Muscle of leg (tissue), 11 donors: ENCODE measurements around the gene SLC27A3. TPM values are rescaled to one million over a fixed set of nuclear protein-coding genes. Genes with fewer than 3 reads are reported as not detected.
A peak's percentile ranks its signal among the peaks of the same experiment; 100 is the strongest.

ENCODE experiments used
- DNase-seq: peaks from one replicate; pipeline ENCODE4 v3.0.0; 2013
- H3K27ac ChIP-seq: one replicate; pipeline ENCODE4 v1.5.1; 2013; ENCODE audit warnings: mild to moderate bottlenecking, low read length, control low read depth
- H3K27me3 ChIP-seq: one replicate; pipeline ENCODE4 v1.6.1; 2013; ENCODE audit warnings: low read length; ENCODE audit not compliant: control insufficient read depth, insufficient read depth
- H3K36me3 ChIP-seq: one replicate; pipeline ENCODE4 v1.6.1; 2013; ENCODE audit warnings: low read length; ENCODE audit not compliant: control insufficient read depth, insufficient read depth
- H3K4me1 ChIP-seq: one replicate; pipeline ENCODE4 v1.6.1; 2013; ENCODE audit warnings: low read length; ENCODE audit not compliant: control insufficient read depth, insufficient read depth
- H3K4me3 ChIP-seq: one replicate; pipeline ENCODE4 v1.5.1; 2013; ENCODE audit warnings: low read length, control low read depth
- H3K9me3 ChIP-seq: replicated peaks from 2 replicates; pipeline ENCODE4 v1.6.1; 2013; ENCODE audit warnings: low read depth, low read length; ENCODE audit not compliant: control insufficient read depth
- WGBS: methylation state at CpG from one replicate; pipeline ENCODE4 v1.1.5; 2013; ENCODE audit warnings: missing lambda C conversion rate; ENCODE audit not compliant: insufficient coverage; 5-methylcytosine and 5-hydroxymethylcytosine counted together
- polyA plus RNA-seq, 8 donors: library from polyadenylated mRNA; unstranded; fragments of 120-200 nt; gene quantifications; one replicate each; pipeline versions ENCODE4 v1.2.1 to v1.2.3, GENCODE V29; 2013; ENCODE audit warnings: inconsistent platforms in 1 of 8, low replicate concordance in 1 of 8; ENCODE audit not compliant: insufficient read length in 8 of 8, insufficient read depth in 1 of 8
- total RNA-seq: library from RNA; stranded (reverse); fragments of 120-200 nt; gene quantifications from one replicate; pipeline ENCODE4 v1.2.4, GENCODE V29; 2013

Gene SLC27A3
- total and polyA plus RNA-seq, 9 donors: 17.7 to 32.7 (median 25.9) TPM

DNA sequence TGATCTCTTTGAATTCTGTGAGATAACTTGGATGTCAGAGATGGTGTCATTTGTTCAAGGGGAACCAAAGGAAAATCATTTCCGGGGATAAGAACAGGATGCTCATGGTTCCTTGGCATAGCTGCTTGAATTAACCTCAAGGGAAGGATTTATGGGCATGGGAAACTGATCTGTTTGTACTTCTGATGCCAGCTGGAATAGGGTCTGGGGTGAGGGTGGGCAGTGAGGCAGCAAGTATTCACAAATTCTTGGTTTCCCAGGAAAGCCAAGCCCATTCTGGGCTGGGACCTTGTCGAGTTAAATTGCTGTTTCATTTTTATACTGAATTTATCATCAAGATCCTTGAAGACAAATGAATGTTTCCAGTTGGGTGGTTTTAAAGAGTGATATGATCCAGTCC, 33.2 kb upstream of the SLC27A3 start:
- no peaks in the 10 kb centered on the region for H3K9me3 ChIP-seq
- WGBS: 67% methylated on average over 1 of the region's 2 CpGs
- H3K4me3 ChIP-seq: no peak overlapping the region
- peaks cover 50% of the 10 kb centered on the region for H3K36me3 ChIP-seq
- no peak overlapping the region for H3K27ac ChIP-seq
- H3K27me3 ChIP-seq: no peaks in the 10 kb centered on the region
- no peaks in the 10 kb centered on the region for H3K4me1 ChIP-seq
- DNase-seq: no peak

DNA sequence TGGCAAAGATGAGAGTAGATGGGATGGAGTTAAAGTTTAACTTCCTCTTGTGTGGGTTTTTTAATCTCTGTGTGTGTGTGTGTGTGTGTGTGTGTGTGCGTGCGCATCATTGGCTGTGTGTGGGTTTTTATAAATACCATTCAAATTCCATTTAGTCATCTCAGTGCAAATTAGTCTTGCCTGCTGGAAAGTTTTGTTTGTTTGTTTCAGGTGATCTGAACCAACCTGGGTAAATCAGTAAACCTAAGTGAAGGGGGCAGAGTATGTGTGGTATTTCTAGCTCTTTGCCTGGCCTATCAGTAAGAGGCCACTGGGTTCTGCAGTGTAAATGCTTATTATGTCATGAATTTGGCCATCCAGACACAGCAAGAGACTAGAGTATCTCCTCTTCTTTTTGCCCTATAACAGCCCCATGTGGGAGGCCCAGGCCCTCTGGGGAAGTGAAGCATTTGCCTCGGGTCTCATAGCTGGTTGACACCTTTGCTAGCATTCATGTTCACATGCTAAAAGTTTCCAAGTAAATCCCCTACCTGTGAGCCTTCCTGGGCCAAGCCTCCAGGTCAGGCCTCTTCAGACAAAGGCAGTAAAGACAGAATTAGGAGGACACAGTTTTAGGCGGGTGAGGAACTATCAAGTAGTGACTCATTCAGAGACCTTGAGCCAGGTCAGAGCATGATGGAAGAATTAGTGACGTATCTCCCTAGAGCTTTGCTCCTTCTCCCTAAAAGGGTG, 32.6 kb upstream of the SLC27A3 start:
- Histone ChIP-seq H3K27me3 (no peaks in the 10 kb centered on the region), H3K4me1 (no peaks in the 10 kb centered on the region), H3K9me3 (no peaks in the 10 kb centered on the region), H3K4me3 (no peak overlapping the region), H3K27ac (no peak overlapping the region), H3K36me3 (peaks cover 56% of the 10 kb centered on the region)
- no CpG with 5 or more reads among the region's 5 CpGs for WGBS
- no peak for DNase-seq

DNA sequence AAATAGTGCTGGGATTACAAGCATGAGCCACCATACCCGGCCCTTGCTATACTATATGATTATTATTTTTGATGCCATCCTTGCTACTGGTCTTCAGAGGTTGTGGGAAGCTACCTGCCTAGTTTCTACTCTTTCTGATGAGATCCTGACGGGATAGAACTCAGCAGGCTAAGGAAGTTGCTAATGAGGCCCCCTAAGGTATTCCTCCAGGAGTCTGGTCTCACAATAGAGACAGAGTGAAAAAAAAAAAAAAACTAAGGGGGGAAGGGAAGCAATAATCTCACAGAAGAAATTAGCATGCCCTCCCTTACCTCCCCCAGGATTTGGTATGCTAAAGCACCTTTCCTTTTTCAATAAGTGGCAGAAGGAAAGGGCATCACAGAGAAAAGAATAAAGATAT, 29.8 kb upstream of the SLC27A3 start:
- H3K27me3 ChIP-seq: no peaks in the 10 kb centered on the region
- 80% methylated on average over 1 of the region's 2 CpGs for WGBS
- H3K36me3 ChIP-seq: peaks cover 78% of the 10 kb centered on the region
- DNase-seq: no peak
- no peak overlapping the region for H3K4me3 ChIP-seq
- H3K9me3 ChIP-seq: no peaks in the 10 kb centered on the region
- H3K4me1 ChIP-seq: no peaks in the 10 kb centered on the region
- no peak overlapping the region for H3K27ac ChIP-seq

DNA sequence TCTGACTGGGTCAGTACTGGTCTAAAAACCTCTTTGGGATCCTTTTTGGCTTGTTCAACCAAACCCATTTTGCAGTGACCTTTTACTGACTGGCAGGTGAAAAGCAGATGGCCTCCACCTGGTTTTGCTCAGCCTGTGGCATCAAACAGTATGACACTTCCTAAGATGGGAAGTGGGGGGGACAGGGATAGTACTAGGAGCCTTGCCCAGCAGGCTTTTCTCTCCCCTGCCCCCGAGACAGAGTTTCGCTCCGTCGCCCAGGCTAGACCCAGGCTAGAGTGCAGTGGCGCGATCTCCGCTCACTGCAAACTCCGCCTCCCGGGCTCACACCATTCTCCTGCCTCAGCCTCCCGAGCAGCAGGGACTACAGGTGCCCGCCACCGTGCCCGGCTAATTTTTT, 29.0 kb upstream of the SLC27A3 start:
- no peak for DNase-seq
- no peaks in the 10 kb centered on the region for H3K27me3 ChIP-seq
- no peak overlapping the region for H3K27ac ChIP-seq
- WGBS: 100% methylated on average over 3 of the region's 13 CpGs
- H3K4me1 ChIP-seq: peaks cover 2% of the 10 kb centered on the region
- H3K4me3 ChIP-seq: no peak overlapping the region
- no peaks in the 10 kb centered on the region for H3K9me3 ChIP-seq
- peaks cover 78% of the 10 kb centered on the region for H3K36me3 ChIP-seq

DNA sequence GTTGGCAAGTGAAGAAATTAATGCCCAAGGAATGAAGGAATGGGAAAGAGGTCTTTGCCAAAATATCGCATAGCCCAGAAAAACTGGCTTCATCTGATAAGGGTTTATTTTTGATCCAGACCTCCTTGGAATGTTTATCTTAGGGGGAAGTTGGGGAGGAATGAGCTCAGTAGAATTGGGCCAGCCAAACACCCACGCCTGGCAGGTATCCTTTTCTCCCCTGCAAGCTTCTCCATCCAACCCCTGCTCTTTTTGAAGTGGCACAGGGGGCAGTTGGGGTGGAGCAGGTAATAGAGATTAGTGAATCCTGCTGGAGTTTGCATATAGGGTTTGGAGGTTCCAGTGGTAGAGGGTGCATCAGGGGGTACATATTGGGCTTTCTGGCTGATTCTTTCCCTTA, 26.3 kb upstream of the SLC27A3 start:
- no peaks in the 10 kb centered on the region for H3K9me3 ChIP-seq
- H3K27ac ChIP-seq: no peak overlapping the region
- H3K4me3 ChIP-seq: no peak overlapping the region
- H3K4me1 ChIP-seq: peaks cover 2% of the 10 kb centered on the region
- no peaks in the 10 kb centered on the region for H3K27me3 ChIP-seq
- H3K36me3 ChIP-seq: peaks cover 78% of the 10 kb centered on the region
- WGBS: 83% methylated on average over 1 of the region's 2 CpGs
- DNase-seq: no peak

DNA sequence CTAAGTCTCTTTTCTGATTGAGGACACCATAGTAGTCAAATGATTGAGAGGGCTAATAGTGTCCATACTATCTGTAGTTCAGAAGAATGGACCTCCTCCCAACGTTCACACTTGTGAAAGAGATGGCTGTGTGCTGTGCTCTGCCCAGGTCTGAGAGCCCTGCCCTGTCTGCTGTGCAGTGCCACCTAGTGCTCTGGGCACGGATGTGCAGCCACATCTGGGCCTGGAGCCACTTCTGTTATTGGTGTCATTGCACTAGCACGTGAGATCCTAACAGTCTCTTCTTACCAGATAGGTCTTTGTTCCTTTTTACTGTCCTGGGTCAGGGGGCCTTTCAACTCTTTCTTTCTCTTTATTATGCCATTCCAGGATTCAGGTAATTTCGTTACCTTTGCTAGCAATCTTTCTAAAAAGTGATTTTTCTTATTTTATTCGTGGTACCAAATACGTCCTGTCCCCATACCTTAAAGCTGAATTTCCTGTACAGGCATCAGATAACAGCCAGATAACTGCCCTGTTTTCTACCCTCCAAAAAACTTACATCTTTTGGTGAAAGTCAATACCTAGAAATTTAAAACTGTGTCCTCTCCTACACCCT, 25.7 kb upstream of the SLC27A3 start:
- no peaks in the 10 kb centered on the region for H3K27me3 ChIP-seq
- H3K27ac ChIP-seq: peak overlapping the region; percentile 32
- no peaks in the 10 kb centered on the region for H3K9me3 ChIP-seq
- peaks cover 2% of the 10 kb centered on the region for H3K4me1 ChIP-seq
- WGBS: 45% methylated on average over 4 of the region's 6 CpGs
- H3K36me3 ChIP-seq: peaks cover 78% of the 10 kb centered on the region
- H3K4me3 ChIP-seq: no peak overlapping the region
- peak; percentile 88 for DNase-seq

DNA sequence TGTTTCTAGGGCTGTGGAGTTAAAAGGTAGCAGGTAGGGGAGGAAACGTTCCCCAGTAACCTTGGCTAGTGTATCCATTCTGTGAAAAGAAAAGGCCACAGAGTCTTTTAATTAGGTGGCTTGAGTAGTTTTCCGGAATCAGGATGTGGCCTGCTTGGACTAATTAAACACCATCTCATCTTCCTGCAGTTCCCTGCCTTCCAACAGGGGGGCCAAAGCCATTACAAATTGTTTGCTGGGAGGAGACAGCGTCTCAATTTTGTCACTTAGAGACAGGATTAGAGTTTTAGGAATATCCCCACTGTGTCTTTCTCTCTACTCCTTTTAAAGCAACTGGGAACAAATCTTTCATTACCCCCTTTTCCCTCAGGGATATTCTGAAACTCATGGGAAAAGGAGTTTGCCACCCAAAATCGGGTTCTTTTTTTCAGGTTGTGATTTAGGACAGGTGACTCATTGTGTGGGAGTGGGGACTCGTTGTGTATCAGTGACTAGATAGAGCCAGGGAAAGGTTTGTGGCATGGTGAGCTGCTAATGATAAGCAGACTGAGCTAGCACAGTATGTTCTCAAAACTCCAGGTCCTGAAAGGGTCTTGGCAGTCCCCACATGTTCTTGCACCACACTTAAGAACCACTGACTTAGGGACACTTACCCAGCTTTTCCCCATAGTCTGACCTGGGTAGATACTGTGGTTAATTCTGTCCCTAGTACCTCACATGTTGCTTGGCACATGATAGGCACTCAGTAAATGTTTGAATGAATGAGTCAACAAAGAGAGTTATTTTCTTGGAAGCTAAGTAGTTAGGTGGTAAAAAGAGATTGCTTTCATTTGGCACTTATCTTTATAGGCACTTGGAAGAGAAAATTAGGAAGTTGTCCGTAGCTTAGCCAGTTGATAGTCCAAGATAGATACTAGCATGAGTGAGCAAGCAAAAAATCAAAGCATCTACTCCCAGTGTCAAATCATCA, 24.9 kb upstream of the SLC27A3 start:
- DNase-seq: no peak

DNA sequence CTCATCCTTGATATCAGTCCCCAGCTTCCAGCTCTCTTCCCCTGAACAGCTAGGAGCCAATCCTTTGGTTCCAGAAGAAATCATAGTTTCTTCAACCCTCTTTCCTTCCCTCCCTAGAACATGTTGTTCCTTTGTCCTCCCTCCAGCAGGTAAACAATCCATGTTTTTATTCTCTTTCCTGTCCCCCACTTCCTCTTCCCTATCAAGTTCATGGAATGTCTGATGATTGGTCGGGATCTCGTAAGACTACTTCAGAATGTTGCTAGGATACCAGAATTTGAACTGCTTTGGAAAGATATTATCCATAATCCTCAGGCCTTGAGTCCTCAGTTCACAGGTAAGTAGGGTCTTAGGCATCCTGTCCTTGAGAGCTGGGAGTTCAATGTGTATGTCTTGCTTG, 23.1 kb upstream of the SLC27A3 start:
- peaks cover 2% of the 10 kb centered on the region for H3K4me1 ChIP-seq
- H3K36me3 ChIP-seq: peaks cover 80% of the 10 kb centered on the region
- H3K27ac ChIP-seq: peak overlapping the region; percentile 20
- no peak for DNase-seq
- H3K27me3 ChIP-seq: no peaks in the 10 kb centered on the region
- WGBS: no CpG with 5 or more reads among the region's 2 CpGs
- H3K9me3 ChIP-seq: no peaks in the 10 kb centered on the region
- no peak overlapping the region for H3K4me3 ChIP-seq

More for the DNA sequence above, 24.9 kb upstream of the SLC27A3 start:
- Histone ChIP-seq H3K4me3 (no peak overlapping the region), H3K27ac (peak overlapping the region; percentile 32), H3K27me3 (no peaks in the 10 kb centered on the region), H3K36me3 (peaks cover 83% of the 10 kb centered on the region), H3K9me3 (no peaks in the 10 kb centered on the region), H3K4me1 (peaks cover 2% of the 10 kb centered on the region)
- 73% methylated on average over 2 of the region's 6 CpGs for WGBS

DNA sequence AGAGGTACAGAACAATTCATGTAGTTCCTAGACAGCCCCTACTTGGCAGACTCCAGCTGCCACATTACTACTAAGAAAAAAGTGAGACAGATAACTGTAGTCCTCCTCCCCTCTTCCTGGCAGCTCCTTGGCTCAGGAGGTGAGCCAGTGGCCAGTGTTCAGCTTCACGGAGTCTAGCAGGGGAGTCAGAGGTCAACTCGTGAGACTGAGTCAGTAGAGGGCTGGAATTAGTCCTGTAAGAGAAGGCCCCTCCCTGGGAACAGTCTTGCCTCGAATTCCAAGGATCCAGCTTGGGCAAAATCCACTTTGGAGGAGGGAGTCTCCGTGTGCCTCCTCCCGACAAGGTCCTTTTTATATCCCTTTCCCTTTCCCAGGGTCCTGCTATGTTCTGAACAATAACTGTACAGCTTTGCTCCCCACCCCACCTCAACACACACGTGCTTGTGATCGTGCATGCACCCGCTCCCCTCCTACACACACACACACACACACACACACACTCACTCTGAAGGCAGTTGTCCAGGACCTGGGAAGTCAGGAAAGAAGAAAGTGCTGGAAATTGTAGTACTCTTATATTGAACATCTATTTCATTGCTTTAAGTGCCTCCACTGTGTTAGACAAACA, 22.5 kb upstream of the SLC27A3 start:
- Histone ChIP-seq H3K4me3 (no peak overlapping the region), H3K27me3 (no peaks in the 10 kb centered on the region), H3K36me3 (peaks cover 80% of the 10 kb centered on the region), H3K9me3 (no peaks in the 10 kb centered on the region), H3K4me1 (peaks cover 2% of the 10 kb centered on the region), H3K27ac (peak overlapping the region; percentile 20)
- 68% methylated on average over 5 of the region's 8 CpGs for WGBS
- no peak for DNase-seq
